Transverse colon (tissue), 4 donors: Measurements from ENCODE around the gene HS2ST1.

ENCODE experiments used
- EP300 ChIP-seq: sonication (generic); formaldehyde crosslinking; IDR thresholded peaks from one replicate; pipeline ENCODE4 v1.6.1; 2017; ENCODE audit warnings: antibody characterized with exemption, low read depth
- POLR2A ChIP-seq: fragments of 450-650 bp; IDR thresholded peaks from one replicate; pipeline ENCODE4 v1.6.1; 2016; ENCODE audit warnings: antibody characterized with exemption, mild to moderate bottlenecking, moderate library complexity
- POLR2AphosphoS5 ChIP-seq, 3 donors: sonication (generic); formaldehyde crosslinking; IDR thresholded peaks; one replicate each; pipeline ENCODE4 v1.6.1; 2016; ENCODE audit warnings: antibody characterized with exemption in 3 of 3
- TF ChIP-seq, protein P1 (sequence below), 5 experiments: fragments of 200-600 bp in 3 of 5; fragments of 450-650 bp in 2 of 5; sonication (generic) in 3 of 5; IDR thresholded peaks; 1 replicate in 2 of 5; 2 replicates in 3 of 5; pipeline ENCODE4 v1.5.1; 2016 to 2017; ENCODE audit warnings: antibody characterized with exemption in 5 of 5, inconsistent platforms in 3 of 5, mild to moderate bottlenecking in 2 of 5, moderate library complexity in 1 of 5

GRCh38 chr1:87136607-87137341 lies 222.3 kb downstream of the HS2ST1 start:
- no peak for TF ChIP-seq POLR2A
- TF ChIP-seq POLR2AphosphoS5 (IDR thresholded peaks at IDR 0.05), result no peak
- TF ChIP-seq, protein P1, sequence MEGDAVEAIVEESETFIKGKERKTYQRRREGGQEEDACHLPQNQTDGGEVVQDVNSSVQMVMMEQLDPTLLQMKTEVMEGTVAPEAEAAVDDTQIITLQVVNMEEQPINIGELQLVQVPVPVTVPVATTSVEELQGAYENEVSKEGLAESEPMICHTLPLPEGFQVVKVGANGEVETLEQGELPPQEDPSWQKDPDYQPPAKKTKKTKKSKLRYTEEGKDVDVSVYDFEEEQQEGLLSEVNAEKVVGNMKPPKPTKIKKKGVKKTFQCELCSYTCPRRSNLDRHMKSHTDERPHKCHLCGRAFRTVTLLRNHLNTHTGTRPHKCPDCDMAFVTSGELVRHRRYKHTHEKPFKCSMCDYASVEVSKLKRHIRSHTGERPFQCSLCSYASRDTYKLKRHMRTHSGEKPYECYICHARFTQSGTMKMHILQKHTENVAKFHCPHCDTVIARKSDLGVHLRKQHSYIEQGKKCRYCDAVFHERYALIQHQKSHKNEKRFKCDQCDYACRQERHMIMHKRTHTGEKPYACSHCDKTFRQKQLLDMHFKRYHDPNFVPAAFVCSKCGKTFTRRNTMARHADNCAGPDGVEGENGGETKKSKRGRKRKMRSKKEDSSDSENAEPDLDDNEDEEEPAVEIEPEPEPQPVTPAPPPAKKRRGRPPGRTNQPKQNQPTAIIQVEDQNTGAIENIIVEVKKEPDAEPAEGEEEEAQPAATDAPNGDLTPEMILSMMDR (IDR thresholded peaks at IDR 0.05), result no peak
- TF ChIP-seq EP300, result no peak
